Suprapubic skin (tissue), 4 donors: ENCODE data around the gene IL11. TPM values are rescaled to one million over a fixed set of nuclear protein-coding genes. Genes with fewer than 3 reads are reported as not detected.

ENCODE experiments used
- DNase-seq, 2 donors: peaks; one replicate each; pipeline ENCODE4 v3.0.0-alpha.2; 2019; ENCODE audit warnings: low spot score in 2 of 2
- H3K27ac ChIP-seq: fragments of 200-600 bp; sonication (generic); one replicate; pipeline ENCODE4 v1.5.1; 2019
- H3K27me3 ChIP-seq: fragments of 200-600 bp; sonication (generic); one replicate; pipeline ENCODE4 v1.5.1; 2019
- H3K36me3 ChIP-seq: fragments of 200-600 bp; sonication (generic); one replicate; pipeline ENCODE4 v1.5.1; 2019
- H3K4me1 ChIP-seq: fragments of 200-600 bp; sonication (generic); one replicate; pipeline ENCODE4 v1.5.1; 2019
- H3K4me3 ChIP-seq: fragments of 200-600 bp; sonication (generic); one replicate; pipeline ENCODE4 v1.5.1; 2019; ENCODE audit warnings: mild to moderate bottlenecking
- H3K9me3 ChIP-seq: fragments of 200-600 bp; sonication (generic); one replicate; pipeline ENCODE4 v1.5.1; 2019
- CTCF ChIP-seq, 2 donors: fragments of 200-600 bp in 1 of 2; fragments of 450-650 bp in 1 of 2; sonication (generic) in 1 of 2; IDR thresholded peaks; one replicate each; pipeline ENCODE4 v1.5.1; 2016 to 2019; ENCODE audit warnings: antibody characterized with exemption in 2 of 2, mild to moderate bottlenecking in 1 of 2, moderate library complexity in 1 of 2
- EP300 ChIP-seq: sonication (generic); formaldehyde crosslinking; IDR thresholded peaks from one replicate; pipeline ENCODE4 v1.6.1; 2017; ENCODE audit warnings: antibody characterized with exemption
- POLR2A ChIP-seq, 2 donors: fragments of 450-650 bp; IDR thresholded peaks; one replicate each; pipeline ENCODE4 v1.6.1; 2017; ENCODE audit warnings: antibody characterized with exemption in 2 of 2, mild to moderate bottlenecking in 2 of 2, moderate library complexity in 2 of 2
- POLR2AphosphoS5 ChIP-seq, 3 donors: sonication (generic); formaldehyde crosslinking; IDR thresholded peaks; one replicate each; pipeline ENCODE4 v1.6.1; 2017; ENCODE audit warnings: antibody characterized with exemption in 3 of 3
- WGBS: methylation state at CpG from one replicate; pipeline ENCODE4 v1.1.5; 2018; 5-methylcytosine and 5-hydroxymethylcytosine counted together
- total RNA-seq, 4 donors: library from RNA; depleted of rRNA; stranded (reverse); fragments of >200 nt; gene quantifications; one replicate each; pipeline ENCODE4 v1.1.0, GENCODE V29; 2016

Gene IL11
- total RNA-seq, 4 donors from 2014 or later: 0.97 to 1.7 (median 1.2) TPM

- no peaks in the 10 kb centered on the region for H3K9me3 ChIP-seq
- H3K4me3 ChIP-seq: no peak overlapping the region
- H3K27ac ChIP-seq: no peak overlapping the region
- H3K4me1 ChIP-seq: peaks cover 21% of the 10 kb centered on the region
- TF ChIP-seq CTCF (IDR thresholded peaks at IDR 0.05) (no peak), POLR2AphosphoS5 (IDR thresholded peaks at IDR 0.05) (no peak), EP300 (no peak), POLR2A (IDR thresholded peaks at IDR 0.05) (no peak)
- DNase-seq: no peak
- H3K27me3 ChIP-seq: peaks cover 56% of the 10 kb centered on the region
- WGBS: 84% methylated on average over 4 of the region's 16 CpGs
- H3K36me3 ChIP-seq: no peaks in the 10 kb centered on the region
Observed at GRCh38 chr19:55368106-55368505, 2.2 kb downstream of the IL11 start.

GRCh38 chr19:55366790-55367189, 3.5 kb downstream of the IL11 start:
- no peak for DNase-seq
- no peak overlapping the region for H3K27ac ChIP-seq
- no peaks in the 10 kb centered on the region for H3K36me3 ChIP-seq
- no peaks in the 10 kb centered on the region for H3K9me3 ChIP-seq
- TF ChIP-seq EP300 (no peak), CTCF (IDR thresholded peaks at IDR 0.05) (no peak), POLR2AphosphoS5 (IDR thresholded peaks at IDR 0.05) (no peak), POLR2A (IDR thresholded peaks at IDR 0.05) (no peak)
- H3K4me3 ChIP-seq: no peak overlapping the region
- peaks cover 21% of the 10 kb centered on the region for H3K4me1 ChIP-seq
- peaks cover 50% of the 10 kb centered on the region for H3K27me3 ChIP-seq
- 74% methylated on average over 3 of the region's 3 CpGs for WGBS

- H3K4me1 ChIP-seq: peaks cover 21% of the 10 kb centered on the region
- no peaks in the 10 kb centered on the region for H3K36me3 ChIP-seq
- H3K27me3 ChIP-seq: peaks cover 42% of the 10 kb centered on the region
- no peak overlapping the region for H3K4me3 ChIP-seq
- no peaks in the 10 kb centered on the region for H3K9me3 ChIP-seq
- TF ChIP-seq POLR2AphosphoS5 (IDR thresholded peaks at IDR 0.05) (no peak), POLR2A (IDR thresholded peaks at IDR 0.05) (no peak), CTCF (IDR thresholded peaks at IDR 0.05) (no peak), EP300 (no peak)
- 68% methylated on average over 19 of the region's 19 CpGs for WGBS
- no peak for DNase-seq
- H3K27ac ChIP-seq: no peak overlapping the region
Observed at GRCh38 chr19:55365964-55366363, 4.3 kb downstream of the IL11 start.

- Histone ChIP-seq H3K36me3 (no peaks in the 10 kb centered on the region), H3K4me3 (no peak overlapping the region), H3K9me3 (no peaks in the 10 kb centered on the region), H3K27me3 (peaks cover 35% of the 10 kb centered on the region), H3K4me1 (peaks cover 17% of the 10 kb centered on the region), H3K27ac (no peak overlapping the region)
- 87% methylated on average over 8 of the region's 8 CpGs for WGBS
- TF ChIP-seq EP300 (no peak), CTCF (IDR thresholded peaks at IDR 0.05) (no peak), POLR2AphosphoS5 (IDR thresholded peaks at IDR 0.05) (no peak), POLR2A (IDR thresholded peaks at IDR 0.05) (no peak)
- no peak for DNase-seq
Observed at GRCh38 chr19:55365245-55365644, 5.0 kb downstream of the IL11 start.

GRCh38 chr19:55362990-55363716, 7.1 kb downstream of the IL11 start, which contains the start of gene GARIN5B:
GARIN5B (minus strand) TSS chr19:55363260; CDS start chr19:55363066, 194 bp downstream.
- Histone ChIP-seq H3K27me3 (peaks cover 14% of the 10 kb centered on the region), H3K27ac (no peak within 1 kb of the TSS), H3K4me3 (no peak within 1 kb of the TSS), H3K36me3 (no peaks in the 10 kb centered on the region), H3K4me1 (no peaks in the 10 kb centered on the region), H3K9me3 (no peaks in the 10 kb centered on the region)
- WGBS: 86% methylated on average over 18 of the region's 27 CpGs
- DNase-seq: no peak
- TF ChIP-seq POLR2A (IDR thresholded peaks at IDR 0.05) (no peak), POLR2AphosphoS5 (IDR thresholded peaks at IDR 0.05) (no peak), EP300 (no peak), CTCF (IDR thresholded peaks at IDR 0.05) (no peak)
